GDM1 (cell line): Measurements from ENCODE around the gene CEP78.

Source experiments
- DNase-seq: peaks from one replicate; lab custom pipeline; 2025; lab: John Stamatoyannopoulos, UW

Gene CEP78

DNA sequence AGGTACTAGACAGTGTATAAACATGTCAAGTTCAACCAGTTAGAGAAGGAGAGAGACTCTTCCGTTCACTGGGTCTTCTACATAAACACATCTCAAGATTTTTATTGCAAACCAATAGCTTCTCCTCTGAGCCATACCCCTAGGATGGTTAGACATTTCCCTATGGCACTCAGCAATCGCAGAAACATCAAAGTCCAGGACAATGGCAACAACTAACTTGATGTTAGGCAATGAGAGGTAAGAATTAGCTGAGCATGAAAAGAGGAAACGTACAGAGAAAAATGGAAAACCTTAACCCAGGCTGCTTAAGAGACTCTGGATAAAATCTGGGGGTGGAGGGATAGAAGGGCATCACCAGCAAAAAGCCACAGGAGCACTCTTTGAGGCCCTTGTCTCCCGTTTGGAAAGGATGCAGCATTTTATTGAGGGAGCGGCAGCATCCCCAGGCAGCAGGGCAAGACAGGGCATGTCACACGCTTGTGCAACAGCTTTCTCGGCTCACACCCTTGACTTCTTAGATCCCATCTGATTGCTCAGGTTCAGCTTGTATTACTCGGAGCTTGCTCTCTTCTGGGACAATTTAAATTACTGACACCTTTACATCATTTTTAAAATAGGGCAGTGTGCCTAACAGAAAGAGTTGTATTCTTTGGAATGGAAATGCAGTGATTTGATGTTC is 52.5 kb downstream of the CEP78 start:
- no peak for DNase-seq

DNA sequence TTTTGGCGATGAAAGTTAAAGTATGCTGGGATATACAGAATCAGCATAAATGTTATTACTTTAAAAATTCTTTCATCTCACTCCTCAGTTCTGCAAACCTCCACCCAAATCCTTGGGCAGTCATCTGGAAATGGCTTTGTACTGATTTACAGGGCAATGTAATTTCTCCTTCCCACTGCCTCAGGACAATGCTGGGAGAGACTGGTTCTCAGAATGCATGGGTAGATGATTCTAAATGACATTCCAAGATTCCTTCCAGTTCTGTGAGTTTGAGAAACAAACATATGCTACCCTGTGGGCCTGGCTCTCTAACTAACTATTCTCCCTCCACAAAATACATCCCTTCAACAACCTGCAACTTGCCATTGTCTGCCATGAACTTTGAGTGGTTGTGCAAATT is 53.6 kb downstream of the CEP78 start:
- DNase-seq = no peak

DNA sequence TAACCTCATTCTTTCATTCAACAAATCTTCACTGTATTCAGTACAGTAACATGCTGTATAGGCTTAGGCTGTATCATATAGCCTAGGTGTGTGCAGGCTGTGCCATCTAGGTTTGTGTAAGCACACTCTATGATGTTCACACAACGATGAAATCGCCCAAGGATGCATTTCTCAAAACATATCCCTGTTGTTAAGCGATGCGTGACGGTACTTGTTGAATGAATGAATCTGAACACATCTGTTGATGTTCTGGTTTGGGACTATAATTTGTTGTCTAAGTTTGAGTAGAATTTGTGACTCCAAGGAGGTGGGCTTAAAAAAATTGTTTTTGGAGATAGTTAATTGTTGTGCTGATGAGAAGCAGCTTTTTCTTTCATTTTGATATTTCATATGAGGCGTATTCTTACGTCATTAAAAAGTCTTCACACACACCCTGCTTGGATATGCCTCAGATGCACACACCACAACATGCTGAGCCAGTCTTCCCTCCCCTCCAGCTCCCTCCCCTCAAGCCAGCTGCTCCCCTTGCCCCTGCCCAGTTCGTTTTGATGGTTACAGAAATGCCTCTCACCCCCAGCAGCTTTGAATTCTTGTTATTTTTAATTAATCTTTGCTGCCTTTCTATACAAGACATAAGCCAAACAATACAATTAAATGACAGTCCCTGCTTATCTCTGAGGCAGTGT is 55.5 kb downstream of the CEP78 start:
- no peak for DNase-seq

DNA sequence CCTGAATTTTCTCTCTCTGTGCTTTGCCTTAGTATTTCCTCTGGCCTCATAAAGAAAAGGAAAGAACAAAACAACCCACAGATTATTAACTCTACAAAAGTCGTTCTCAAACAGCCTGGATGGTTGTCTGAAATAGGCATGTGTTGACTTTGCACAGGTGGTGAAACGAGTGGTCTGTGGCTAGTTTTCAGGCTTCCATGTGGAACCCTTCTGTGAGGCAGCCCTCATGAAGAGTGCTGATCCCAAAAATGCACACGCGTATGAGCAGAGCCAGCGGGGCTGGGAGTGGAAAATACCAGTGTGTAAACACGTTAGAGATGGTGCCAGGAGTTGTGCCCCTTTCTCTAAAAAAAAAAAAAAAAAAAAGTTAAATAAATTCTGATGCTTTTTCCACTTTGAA is 56.2 kb downstream of the CEP78 start:
- DNase-seq = no peak

DNA sequence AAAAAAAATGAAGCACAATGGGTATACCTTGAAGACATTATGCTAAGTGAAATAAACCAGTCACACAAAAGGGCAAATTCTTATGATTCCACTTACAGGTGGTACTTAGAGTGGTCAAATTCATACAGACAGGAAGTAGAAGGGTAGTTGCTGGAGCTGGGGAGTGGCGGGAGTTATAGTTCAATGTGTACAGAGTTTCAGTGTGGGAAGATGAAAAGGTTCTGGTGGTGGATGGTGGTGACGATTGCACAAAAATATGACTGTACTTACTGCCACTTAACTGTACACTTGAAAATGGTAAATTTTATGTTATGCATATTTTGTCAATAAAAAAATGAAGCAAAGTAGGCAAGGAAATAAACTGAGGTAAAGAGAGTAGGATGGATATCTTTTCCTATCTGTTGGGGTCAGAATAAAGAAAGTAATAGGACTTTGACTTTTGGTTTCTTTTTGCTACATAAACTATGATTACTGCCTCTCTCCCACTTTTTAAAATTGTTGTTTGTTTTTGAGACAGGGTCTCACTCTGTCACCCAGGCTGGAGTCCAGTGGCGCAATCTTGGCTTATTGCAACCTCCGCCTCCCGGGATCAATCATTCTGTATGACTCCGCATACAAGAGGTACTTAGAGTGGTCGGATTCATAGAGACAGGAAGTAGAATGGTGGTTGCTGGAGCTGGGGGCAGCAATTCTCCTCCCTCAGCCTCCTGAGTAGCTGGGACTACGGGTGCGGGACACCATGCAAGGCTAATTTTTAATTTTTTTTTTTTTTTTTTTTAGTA is 57.0 kb downstream of the CEP78 start:
- no peak for DNase-seq

DNA sequence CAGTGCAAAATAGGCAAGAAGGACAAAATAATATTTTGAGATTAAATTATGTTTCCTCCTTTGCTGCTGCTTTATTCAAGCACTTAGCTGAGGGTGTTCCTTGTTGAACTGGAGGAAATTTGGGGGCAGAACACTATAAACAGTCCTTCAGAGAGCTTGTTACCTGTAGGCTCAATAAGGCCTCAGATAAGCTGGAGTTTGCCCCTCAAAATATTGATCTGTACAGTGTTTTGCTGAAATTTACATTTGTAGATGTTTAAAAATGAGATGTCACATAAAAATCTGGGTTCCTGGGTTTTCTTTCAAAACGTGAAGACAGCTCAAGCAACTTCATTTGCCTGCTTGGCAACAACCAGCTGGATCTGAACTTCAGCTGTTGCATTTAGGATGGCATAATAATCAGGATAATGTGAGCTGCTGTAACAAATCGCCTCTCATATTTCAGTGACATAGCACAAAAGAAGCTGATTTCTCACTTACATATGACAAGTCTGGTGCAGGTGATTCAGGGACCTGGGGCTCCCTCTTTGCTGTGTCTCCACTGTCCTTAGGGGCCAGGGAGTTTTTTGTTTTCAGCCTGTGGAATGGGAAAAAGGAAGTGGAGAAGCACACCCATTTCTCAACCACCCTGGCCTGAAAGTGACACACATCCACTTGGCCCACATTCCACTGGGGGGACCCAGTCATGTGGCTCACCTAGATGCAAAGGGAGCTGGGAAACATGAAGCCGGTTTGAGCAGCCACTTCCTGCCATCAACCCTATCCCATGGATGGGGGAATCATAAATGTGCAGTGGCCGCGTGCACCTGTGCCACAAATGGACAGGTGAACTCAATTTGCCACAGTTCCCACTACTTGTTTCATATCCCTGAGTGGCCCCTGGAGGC is 58.7 kb downstream of the CEP78 start:
- no peak for DNase-seq

DNA sequence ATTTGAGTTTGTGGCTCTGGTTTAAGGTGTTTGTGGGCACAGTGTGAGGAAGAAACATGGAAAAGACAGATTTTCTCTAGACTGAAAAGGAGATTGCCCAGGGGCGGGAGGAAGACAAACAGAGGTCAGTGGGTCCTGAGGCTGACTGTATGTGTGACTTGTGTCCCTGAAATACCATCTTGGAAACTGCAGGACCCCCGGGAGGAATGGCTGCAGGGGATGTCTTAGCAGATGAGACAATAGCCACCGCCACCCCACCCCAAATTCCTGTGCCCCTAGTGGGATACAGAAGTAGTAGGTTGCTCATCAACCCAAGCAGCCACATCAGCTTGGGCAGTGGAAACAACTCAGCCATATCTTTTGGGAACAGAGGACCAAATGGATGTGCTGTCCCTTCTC is 59.3 kb downstream of the CEP78 start:
- no peak for DNase-seq

DNA sequence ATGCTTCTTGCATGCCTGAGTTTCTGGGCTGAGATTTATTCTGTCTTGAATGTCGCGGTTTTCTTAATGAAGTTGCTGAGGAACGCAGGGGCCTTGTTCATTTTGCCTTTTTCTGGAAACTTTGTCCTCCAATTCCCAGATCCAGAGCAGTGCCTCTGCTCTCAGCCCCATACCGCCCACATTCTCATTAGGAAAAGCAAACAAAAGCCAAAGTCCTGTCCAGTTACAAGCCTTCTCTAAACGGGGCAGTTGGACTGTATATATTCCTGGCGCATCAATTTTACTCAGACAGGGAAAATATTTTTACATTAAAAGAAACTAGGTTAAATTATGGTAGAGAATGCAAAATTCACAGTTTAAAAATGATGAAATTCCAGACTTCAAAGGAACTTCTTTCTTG is 59.9 kb downstream of the CEP78 start:
- DNase-seq = no peak

DNA sequence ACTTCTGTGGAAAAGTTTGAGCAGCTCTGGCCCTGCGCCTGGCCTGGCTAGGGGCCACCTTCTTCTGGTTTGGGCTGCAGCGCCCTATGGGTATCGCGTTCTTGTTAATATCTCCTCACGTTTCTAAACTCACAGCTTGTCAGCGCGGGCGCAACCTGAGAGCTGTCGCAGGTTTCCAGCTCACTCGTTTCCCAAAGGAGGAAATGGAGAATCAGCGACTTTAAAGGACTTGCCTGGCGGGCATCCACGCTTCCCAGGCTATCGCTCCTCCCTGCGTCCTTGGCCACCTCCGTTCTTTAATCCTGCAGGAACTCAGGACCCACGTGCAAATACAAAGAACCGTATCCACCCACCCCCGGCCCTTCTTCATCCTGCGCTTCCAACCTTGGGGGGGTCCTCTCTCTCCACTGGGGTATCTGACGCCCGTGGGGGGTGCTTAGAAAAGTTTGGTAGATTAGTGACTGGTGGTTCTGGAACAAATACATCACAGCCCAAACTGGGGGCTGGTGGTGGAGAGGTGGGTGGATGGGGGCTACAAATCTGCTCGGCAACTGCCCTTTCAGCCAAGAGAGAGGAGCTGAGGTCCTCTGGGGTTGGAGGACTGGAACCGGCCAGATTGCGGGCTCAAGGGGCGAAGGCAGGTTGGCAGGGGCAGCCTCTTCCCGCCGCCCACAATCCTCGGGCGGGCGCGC is 60.5 kb downstream of the CEP78 start:
- DNase-seq = no peak

DNA sequence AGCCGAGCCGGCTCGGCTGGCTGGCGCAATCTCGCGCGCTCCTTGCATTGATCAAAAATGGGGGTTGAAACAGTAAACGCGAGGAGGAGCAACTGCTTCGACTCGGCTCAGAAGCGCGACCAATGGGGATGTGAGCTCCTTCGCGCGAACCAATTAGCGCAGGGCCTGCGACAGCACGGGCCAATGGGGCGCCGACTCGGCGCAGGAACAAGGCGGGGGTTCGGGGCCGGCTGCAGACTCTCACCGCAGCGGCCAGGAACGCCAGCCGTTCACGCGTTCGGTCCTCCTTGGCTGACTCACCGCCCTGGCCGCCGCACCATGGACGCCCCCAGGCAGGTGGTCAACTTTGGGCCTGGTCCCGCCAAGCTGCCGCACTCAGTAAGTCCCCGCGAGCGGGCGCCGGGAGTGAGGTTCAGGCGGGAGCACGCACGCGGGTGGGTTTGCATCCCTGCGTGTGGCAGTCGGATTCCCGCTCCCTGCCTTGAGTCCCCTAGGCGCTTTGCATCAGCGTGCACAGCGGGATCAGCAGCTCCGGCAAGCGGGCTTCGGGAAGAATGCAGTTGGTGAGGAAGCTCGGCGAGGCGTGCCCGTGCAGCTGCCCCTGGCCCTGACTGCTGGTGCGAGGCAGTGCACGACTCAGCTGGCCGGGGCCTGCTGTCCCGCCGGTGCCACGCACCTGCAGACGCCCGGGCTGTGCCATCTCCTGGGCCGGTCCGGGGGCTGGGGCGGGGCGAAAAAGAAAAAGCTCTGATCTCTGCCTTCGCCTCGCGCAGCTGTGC is 61.2 kb downstream of the CEP78 start, which contains the start of gene PSAT1:
PSAT1 (plus strand) TSS at position 233 of the 779 bp plus-strand sequence; CDS start at position 319, 86 bp downstream.
- no peak for DNase-seq

DNA sequence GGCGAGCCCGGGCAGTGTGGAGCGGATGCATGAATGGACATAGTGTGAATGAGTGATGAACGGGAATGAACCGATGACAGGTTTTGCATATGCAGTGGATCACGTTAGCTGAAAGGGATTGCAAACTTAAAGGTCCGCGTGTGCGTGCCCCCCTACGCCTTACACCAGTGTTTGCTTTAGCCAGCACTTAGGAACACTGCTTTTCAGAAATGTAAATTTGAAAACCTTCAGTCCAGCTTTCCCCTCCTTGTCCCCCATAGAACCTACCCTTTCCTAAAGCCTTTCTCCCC is 61.7 kb downstream of the CEP78 start:
- DNase-seq = no peak

DNA sequence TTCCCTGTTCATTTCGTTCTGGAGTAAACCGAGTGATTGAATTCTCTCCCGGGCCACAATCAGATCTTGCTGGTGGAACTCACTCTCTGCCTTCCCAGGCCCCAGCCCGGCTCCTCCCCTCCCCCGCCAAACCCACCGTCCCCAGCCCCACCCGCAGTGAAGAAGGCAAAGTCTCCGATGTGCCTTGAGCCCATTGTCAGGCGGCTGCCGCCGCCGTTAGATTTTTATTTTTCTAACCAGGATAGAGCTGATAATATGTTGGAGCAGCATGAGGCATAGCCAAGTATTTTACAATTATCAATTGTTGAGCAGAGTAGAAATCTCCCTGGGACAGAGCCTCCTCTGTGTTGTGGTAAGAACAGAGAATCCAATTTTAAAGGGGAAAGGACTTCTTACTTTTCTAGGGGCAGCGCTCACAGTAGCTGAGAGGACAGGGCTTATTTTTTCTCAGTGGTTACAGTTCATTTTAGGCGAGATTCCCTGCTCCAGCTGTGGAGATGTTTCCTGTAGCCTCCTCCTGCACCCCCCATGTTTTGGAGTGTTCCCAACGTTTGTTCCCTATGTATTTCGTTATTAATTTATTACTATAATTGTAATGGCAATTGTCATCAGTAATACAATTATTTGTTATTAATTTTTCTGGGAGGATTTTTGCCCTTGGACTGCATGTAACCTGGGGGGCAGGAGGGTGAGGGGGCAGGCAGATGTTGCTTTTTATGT is 62.3 kb downstream of the CEP78 start:
- DNase-seq = no peak

DNA sequence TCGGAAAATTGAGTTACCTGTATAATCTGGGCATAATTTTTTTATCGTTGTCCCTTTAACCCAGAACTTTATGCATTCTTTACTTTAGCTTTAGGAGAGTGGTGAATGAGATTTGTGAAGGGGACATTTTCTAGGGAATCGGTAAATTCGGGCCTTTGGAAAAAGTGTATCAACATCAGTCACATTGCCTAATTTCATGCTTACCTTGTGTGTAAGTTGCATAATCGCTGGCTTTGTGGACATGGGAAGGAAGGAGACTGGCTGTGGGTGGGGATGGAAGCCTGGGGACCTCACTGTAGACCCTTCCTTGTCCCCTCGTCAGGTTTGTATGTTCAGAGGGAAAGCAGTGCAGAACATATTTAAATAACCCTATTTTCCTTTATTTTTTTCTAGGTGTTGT is 64.3 kb downstream of the CEP78 start:
- DNase-seq = no peak

DNA sequence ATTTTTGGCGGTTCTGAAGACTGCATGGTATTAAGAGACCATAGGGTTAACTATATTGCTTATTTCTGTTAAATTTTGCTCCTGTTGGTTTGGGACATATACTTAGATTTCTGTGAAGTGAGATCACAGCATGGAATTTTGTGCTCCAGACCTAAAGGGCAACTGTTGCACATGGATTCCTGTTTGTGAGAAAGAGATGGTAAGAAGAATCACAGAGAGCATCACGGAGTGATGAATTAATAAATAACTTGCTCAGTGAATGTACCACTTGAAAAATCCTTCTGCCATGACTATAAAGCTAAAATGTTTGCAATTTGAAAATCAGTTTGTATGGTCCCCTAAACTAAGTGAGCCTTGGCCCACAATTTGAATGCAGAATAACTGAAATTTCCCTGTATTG is 65.6 kb downstream of the CEP78 start:
- no peak for DNase-seq

DNA sequence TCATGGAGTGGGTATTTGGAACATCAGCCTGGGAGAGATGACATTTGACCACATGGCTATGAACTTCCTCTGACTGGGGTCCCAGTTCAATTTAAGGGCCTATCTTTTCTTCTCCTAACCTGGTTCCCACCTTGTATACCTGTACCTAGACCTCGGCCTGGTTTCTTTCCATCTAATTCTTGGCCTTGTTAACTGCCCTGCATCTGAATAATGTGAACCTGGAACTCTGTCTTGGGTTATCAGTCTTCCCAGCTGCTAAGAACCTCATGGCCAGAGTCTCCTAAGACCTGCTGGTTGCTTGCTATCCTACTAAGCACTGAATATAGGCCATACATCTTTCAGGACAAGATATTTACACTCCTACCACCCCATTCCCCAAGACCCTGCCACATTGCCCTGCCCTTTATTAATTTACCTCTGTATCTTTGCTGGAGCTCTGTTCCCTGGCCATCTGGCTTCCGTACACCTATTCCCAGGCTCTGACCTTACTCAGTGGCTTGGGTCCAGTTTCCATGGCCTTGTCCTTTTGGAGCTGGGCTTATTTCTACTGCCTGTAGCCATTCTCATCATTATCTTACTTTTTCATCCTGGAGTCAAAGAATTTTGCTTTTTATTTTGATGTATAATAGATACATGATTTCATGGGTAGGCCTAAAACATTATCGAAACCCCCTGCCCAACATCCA is 67.6 kb downstream of the CEP78 start:
- DNase-seq = no peak

DNA sequence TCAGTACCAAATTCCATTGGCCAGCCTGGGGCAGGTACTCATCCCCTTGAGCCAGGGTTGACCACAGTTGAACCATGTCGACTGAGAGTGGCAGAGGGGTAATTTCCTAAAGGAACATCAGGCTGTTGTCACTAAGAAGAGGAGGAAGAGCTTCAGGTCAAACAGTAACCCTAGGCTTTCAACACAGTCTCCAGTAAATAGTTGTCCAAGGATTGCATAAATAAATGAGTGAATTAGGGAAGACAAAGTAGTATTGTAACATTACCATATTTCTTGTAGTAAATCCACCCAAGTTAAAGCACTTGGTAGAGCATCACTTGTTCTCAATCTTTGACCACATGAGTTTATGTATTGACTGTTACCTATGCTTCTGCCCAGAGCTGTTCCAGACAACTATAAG is 68.5 kb downstream of the CEP78 start:
- DNase-seq = no peak

DNA sequence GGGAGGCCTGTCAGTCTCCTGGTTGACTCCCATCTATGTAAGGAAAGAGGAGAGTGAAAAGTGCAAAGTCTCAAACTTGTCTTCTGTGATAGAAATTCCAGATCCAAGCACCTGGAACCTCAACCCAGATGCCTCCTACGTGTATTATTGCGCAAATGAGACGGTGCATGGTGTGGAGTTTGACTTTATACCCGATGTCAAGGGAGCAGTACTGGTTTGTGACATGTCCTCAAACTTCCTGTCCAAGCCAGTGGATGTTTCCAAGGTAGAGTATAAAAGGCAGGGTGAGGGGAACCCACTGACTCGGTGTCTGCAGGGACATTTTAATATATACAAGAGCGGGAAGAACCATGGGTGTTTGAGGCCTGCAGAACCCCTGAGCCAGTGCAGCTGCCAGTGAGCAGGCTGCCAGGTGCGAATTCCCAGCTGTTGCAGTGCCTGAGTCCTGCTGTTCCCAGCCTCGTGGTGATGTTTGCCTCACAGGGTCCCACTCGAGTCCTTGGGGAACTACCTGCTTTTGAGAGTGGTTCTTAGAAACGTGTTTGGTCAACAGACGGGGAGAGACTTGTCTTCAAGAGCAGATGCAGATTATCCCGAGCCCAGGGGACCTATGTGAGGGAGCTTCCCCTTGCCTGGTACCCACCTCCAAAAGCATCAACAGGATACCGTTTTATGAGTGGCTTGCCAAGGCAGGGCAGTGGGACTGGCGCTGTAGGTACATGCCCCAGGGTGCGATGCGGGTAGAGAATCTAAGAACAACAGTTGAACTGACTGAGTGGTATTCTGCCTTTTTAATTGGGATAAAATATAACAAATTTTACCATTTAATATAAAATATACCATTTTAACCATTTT is 70.6 kb downstream of the CEP78 start:
- no peak for DNase-seq

DNA sequence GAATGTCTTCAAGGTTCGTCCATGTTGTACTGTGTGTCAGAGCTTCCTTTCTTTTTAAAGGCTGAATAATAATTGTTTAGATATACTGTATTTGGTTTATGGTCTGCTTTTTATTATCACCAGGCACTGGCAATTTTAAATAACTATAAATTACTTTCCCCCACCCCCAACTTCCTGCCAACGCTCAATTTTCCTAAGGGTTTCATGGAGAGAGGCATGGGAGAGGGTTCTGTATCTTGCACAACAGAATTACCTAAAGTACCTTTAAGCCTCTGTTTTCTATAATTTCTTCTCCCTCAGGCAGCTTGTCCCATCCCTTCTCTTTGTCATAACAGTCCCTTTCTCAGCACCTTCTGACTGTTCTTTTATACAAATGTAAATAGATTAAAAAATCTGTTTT is 71.5 kb downstream of the CEP78 start:
- no peak for DNase-seq

DNA sequence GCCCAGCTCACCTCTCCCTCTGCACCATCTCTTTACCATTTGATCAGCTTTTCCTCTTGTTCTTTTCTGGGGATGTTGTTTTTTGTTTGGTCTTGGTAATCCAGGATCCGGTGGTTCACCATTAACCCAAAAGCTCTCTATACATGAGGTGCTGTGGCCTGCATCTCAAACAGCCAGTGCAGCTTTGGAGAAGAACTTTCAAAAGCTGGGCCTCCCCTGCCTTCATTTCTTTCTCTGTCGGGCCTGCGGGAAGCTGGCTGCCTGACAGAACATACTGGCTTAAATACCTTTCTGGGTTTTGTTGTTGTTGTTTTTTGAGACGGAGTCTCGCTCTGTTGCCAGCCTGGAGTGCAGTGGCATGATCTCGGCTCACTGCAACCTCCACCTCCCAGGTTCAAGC is 73.2 kb downstream of the CEP78 start:
- DNase-seq = no peak
